ENCODE data around the gene RABGAP1L. TPM values are rescaled to one million over a fixed set of nuclear protein-coding genes. Genes with fewer than 3 reads are reported as not detected.

The RABGAP1L gene
- total RNA-seq, 1 donor from 2014 or later, result 48.8 TPM

- intact Hi-C loops (cut with micrococcal nuclease), result no loop called here
Observed at GRCh38 chr1:174949645-174950044, 790.3 kb downstream of the RABGAP1L start.

- intact Hi-C loops (cut with micrococcal nuclease), result no loop called here
Observed at GRCh38 chr1:174953285-174954072, 794.2 kb downstream of the RABGAP1L start.

GRCh38 chr1:174954073-174954460, 794.7 kb downstream of the RABGAP1L start:
- intact Hi-C loops (cut with micrococcal nuclease), result no loop called here

- intact Hi-C loops (cut with micrococcal nuclease), result loop anchor here (1.0 kb wide), 1 partner anchor 9 kb away; no protein-coding TSS in a partner anchor
Observed at GRCh38 chr1:174954671-174955669, 795.6 kb downstream of the RABGAP1L start.

- intact Hi-C loops (cut with micrococcal nuclease), result no loop called here
Observed at GRCh38 chr1:174956086-174956485, 796.8 kb downstream of the RABGAP1L start.

- intact Hi-C loops (cut with micrococcal nuclease), result no loop called here
Observed at GRCh38 chr1:174956976-174957375, 797.7 kb downstream of the RABGAP1L start.

DNA sequence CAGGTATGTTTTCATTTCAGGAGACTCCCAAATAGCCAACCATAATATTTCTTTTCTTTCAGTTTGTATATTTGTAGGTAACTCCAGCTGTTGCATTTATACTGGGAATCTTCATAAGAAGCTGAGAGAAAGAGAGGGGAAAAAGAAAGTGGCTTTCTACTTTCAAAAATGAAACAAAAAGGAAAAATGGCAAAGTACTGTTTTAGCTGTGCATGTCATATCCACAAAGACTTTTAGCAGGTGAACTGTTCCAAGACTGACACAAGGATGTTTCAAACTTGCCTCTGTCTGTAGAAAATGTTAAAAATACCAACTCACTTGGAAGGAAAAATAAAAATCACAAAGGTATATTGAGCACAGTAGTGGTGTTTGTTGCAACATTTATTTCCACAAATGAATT, 798.5 kb downstream of the RABGAP1L start:
- intact Hi-C loops (cut with micrococcal nuclease), result no loop called here

DNA sequence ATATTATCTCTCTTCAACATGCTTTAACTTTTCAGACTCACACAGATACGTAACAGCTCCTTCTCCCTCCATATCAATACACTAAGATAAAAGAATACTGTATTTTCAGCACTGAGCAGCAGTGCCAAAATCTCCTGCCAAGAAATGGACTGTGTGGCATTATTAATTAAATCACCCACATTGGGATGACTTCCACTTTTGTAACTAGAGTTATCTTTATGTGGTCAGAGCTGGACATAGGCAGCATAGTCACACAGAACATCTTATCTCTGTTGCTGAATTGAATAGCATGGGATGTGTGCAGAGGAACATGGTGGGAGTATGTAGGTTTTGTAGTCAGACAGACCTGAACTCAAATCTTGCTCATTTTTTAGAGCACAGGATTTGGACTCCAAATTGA, 799.1 kb downstream of the RABGAP1L start:
- intact Hi-C loops (cut with micrococcal nuclease), result no loop called here

DNA sequence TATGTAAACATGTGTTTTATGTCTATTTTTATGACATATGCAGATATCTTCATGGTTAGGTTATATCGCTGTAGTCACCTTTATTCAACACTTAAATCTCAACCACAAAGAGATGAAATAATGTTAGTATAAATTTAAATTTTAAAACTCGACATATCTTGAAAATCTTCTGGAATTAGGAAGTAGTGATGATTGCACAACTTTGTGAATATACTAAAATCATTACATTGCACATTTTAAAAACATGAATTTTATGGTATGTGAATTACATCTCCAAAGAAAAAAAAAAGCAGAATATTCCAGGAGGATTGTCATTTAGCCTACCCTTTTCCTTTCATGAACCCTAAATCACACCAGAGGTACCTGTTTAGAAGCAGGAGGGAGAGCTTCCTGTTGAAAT, 801.0 kb downstream of the RABGAP1L start:
- intact Hi-C loops (cut with micrococcal nuclease), result loop anchor here (10.0 kb wide), 1 partner anchor 806 kb away; the partner anchor contains the start of gene RABGAP1L

DNA sequence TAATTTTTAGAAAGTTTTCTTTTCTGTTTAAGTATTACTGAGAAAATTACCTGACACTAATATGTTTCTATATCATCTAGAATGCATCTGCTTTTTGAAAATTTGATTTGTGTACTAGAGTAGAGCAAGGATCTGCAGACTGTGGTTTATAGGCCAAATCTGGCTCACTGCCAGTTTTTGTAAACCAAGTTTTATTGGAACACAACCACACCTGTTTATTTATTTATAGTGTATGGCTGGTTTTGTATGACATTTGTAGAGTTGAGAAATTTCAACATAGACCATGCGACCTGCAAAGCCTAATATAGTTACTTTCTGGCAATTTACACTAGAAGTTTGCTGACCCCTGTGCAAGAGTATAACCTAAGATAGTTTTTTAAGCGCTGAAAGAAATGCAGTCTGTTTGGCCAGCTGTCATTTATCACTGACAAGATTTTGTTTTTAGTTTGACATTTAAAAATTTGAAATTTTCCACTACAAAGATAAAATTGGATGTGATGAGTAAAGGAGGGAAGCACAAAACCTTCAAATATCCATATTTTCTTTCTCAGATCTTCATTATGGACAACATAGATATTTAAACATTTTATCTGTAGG, 804.3 kb downstream of the RABGAP1L start:
- intact Hi-C loops (cut with micrococcal nuclease), result loop anchor here (1.0 to 10.0 kb wide), 6 partner anchors 8 to 809 kb away; partner anchors contain the start of genes CACYBP, MRPS14 and RABGAP1L

DNA sequence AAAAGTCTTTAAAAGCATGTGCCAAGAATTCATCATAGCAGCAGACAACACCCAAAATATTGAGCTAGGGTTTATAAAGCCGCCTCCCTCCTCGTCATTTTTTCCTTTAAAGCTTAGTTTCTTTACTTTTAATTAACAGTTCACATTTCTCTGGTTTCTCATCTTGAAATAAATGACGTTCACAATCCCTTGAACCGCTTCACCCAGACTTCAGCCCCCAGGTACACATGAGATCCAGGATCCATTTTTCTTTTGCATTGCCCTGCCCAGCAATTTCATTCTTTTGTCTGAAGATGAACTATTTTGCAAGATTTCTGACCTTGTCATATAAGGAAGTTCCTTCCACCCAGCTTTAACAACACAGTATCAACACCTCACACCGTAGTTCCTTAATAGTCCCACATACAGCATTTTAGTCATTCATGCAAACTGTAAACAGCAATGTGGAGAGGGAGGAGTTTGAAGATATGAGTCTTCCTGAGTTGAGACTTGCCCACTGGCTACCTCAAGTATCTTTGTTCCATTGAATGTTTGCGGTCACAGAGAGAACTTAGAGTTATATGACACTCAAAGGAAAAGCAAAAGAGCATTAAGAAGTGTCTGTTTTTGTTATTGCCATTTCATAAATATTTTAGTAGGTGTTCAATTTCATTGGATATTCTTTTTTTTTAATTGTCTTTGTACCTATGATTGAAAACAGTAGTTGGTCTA, 805.1 kb downstream of the RABGAP1L start:
- intact Hi-C loops (cut with micrococcal nuclease), result loop anchor here (1.0 to 10.0 kb wide), 6 partner anchors 9 to 810 kb away; partner anchors contain the start of genes CACYBP, MRPS14 and RABGAP1L

DNA sequence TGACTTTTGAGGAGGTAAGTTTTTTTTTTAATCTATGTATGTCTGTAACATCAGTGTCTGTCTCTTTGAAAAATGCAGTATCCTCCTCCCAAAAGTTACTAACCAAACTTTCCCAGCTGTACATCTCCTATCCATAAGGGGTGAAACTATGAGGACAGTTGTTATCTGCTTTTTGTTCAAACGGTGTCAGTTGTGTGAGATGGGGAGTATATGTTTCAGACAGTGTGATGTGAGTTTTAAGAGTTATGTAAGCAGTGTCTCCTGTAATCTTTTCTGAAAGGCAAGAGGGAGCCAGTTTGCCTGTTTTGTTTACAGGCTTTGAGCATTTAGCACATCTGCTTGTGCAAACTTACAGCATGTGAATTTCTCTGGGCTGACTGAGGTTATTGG, 805.6 kb downstream of the RABGAP1L start:
- intact Hi-C loops (cut with micrococcal nuclease), result loop anchor here (1.0 to 10.0 kb wide), 6 partner anchors 10 to 810 kb away; partner anchors contain the start of genes CACYBP, MRPS14 and RABGAP1L

- intact Hi-C loops (cut with micrococcal nuclease), result loop anchor here (2.0 to 10.0 kb wide), 3 partner anchors 17 to 811 kb away; partner anchors contain the start of gene RABGAP1L
Observed at GRCh38 chr1:174965362-174966007, 806.2 kb downstream of the RABGAP1L start.

- intact Hi-C loops (cut with micrococcal nuclease), result loop anchor here (10.0 kb wide), 1 partner anchor 811 kb away; the partner anchor contains the start of gene RABGAP1L
Observed at GRCh38 chr1:174966008-174966572, 806.8 kb downstream of the RABGAP1L start.

GRCh38 chr1:174967845-174968705, 808.8 kb downstream of the RABGAP1L start:
- intact Hi-C loops (cut with micrococcal nuclease), result loop anchor here (1.0 to 10.0 kb wide), 3 partner anchors 31 to 813 kb away; partner anchors contain the start of genes CACYBP and RABGAP1L

DNA sequence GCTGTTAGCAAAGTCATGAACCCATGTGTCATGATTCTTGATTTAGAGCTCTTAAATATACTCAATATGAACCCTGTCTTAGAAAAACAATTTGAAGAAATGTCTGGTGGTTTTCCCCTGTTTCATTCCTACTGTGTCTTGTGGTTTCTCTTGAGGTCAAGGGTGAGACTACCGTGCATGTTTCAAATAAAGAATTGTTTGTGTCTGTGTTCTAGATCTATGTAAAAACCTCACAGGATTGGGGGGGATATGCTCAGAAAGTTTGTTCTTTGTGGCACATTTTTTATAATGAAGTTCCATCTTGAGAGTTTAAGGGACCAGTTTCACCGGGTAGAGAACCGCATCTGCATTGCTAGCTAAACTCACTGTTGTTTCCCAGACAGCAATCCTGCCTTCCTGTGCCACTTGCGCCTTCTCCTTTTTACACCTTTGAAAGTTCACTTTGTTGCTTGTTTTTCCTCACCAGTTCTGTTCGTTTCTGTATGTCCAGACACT, 809.5 kb downstream of the RABGAP1L start:
- intact Hi-C loops (cut with micrococcal nuclease), result loop anchor here (1.0 to 10.0 kb wide), 3 partner anchors 31 to 814 kb away; partner anchors contain the start of genes CACYBP and RABGAP1L

- intact Hi-C loops (cut with micrococcal nuclease), result loop anchor here (10.0 kb wide), 1 partner anchor 815 kb away; the partner anchor contains the start of gene RABGAP1L
Observed at GRCh38 chr1:174969977-174970376, 810.7 kb downstream of the RABGAP1L start.

DNA sequence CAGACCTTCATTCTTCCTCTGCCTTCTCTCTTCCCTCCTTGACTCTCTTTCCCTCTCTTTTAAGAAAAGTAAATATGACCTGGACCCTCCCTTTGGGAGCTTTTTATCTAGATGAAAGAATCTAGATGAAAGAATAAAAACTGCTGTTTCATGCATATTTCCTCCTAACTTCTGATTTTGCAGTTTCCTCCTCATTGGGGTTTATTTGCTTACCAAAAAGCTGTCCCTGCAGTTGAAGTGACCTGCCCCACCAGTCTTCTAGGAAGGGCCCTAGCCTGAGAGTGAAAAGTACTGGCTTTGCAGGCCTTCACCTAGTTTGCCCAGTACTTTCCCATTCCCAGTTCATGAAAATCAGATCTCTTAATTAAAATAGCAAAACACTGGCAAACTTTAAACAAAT, 812.1 kb downstream of the RABGAP1L start:
- intact Hi-C loops (cut with micrococcal nuclease), result no loop called here

Measured in T-helper 2 cell treated with Interferon-gamma antibody and Interleukin-4, amounts not matched to agents 100 ng/mL and 5 ng/mL, for 36 hours (primary cell).